Measurements from ENCODE around the gene NEBL.

DNA sequence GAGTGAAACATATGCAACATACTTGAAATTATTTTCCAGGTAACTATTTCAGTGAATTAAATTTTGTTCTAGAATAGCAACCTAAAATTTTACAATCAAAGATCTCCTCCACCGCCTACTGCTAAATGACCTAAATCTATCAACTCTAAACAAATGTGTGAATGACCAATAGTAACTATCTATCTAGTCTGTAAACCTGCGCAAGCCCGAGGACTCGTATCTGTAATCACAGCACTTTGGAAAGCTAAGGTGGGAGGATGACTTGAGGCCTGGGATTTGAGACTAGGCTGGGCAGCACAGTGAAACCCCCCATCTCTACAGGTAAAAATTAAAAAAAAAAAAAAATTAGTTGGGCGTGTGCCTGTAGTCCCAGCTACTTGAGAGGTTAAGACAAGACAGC is 83.0 kb downstream of the NEBL start:
- TF ChIP-seq, protein P1, sequence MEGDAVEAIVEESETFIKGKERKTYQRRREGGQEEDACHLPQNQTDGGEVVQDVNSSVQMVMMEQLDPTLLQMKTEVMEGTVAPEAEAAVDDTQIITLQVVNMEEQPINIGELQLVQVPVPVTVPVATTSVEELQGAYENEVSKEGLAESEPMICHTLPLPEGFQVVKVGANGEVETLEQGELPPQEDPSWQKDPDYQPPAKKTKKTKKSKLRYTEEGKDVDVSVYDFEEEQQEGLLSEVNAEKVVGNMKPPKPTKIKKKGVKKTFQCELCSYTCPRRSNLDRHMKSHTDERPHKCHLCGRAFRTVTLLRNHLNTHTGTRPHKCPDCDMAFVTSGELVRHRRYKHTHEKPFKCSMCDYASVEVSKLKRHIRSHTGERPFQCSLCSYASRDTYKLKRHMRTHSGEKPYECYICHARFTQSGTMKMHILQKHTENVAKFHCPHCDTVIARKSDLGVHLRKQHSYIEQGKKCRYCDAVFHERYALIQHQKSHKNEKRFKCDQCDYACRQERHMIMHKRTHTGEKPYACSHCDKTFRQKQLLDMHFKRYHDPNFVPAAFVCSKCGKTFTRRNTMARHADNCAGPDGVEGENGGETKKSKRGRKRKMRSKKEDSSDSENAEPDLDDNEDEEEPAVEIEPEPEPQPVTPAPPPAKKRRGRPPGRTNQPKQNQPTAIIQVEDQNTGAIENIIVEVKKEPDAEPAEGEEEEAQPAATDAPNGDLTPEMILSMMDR (IDR thresholded peaks at IDR 0.05): no peak
- TF ChIP-seq POLR2AphosphoS5 (IDR thresholded peaks at IDR 0.05): no peak
